Endodermal cell (in vitro differentiated cells): ENCODE measurements around the gene AOPEP. TPM values are rescaled to one million over a fixed set of nuclear protein-coding genes. Genes with fewer than 3 reads are reported as not detected.

Source experiments
- DNase-seq: peaks from one replicate; pipeline ENCODE4 v3.0.0-alpha.2; 2017
- H3K27ac ChIP-seq: 2 replicates; pipeline ENCODE4 v1.5.1; 2013; ENCODE audit warnings: mild to moderate bottlenecking, low read depth, low read length, moderate library complexity
- H3K27me3 ChIP-seq: 2 replicates; pipeline ENCODE4 v1.6.1; 2013; ENCODE audit warnings: mild to moderate bottlenecking, low read length, moderate library complexity; ENCODE audit not compliant: insufficient read depth, control insufficient read depth, poor library complexity, severe bottlenecking
- H3K36me3 ChIP-seq: 2 replicates; pipeline ENCODE4 v1.7.0; 2013; ENCODE audit warnings: mild to moderate bottlenecking, low read length, moderate library complexity; ENCODE audit not compliant: control insufficient read depth, insufficient read depth
- H3K4me1 ChIP-seq: one replicate; pipeline ENCODE4 v1.7.0; 2013; ENCODE audit warnings: low read length; ENCODE audit not compliant: control insufficient read depth, insufficient read depth
- H3K4me3 ChIP-seq: 2 replicates; pipeline ENCODE4 v1.5.1; 2013; ENCODE audit warnings: mild to moderate bottlenecking, low read length, moderate library complexity
- H3K9ac ChIP-seq: 2 replicates; pipeline ENCODE4 v1.6.1; 2013; ENCODE audit warnings: mild to moderate bottlenecking, low read length, moderate library complexity; ENCODE audit not compliant: poor library complexity, severe bottlenecking; ENCODE audit errors: extremely low read depth
- H3K9me3 ChIP-seq: 2 replicates; pipeline ENCODE4 v1.6.1; 2013; ENCODE audit warnings: mild to moderate bottlenecking, low read length, moderate library complexity; ENCODE audit not compliant: control insufficient read depth
- H3K27ac Mint-ChIP-seq: 2 replicates; pipeline ENCODE4 v1.8.0; 2020; ENCODE audit warnings: mixed read lengths
- H3K27me3 Mint-ChIP-seq: 2 replicates; pipeline ENCODE4 v1.8.0; 2021; ENCODE audit warnings: mild to moderate bottlenecking, mixed read lengths; ENCODE audit not compliant: insufficient read depth
- H3K36me3 Mint-ChIP-seq: 2 replicates; pipeline ENCODE4 v1.8.0; 2020; ENCODE audit warnings: low read depth, mixed read lengths
- H3K4me1 Mint-ChIP-seq: 2 replicates; pipeline ENCODE4 v1.8.0; 2020; ENCODE audit warnings: mixed read lengths
- H3K4me3 Mint-ChIP-seq: 2 replicates; pipeline ENCODE4 v1.8.0; 2020; ENCODE audit warnings: mild to moderate bottlenecking, moderate library complexity, mixed read lengths
- H3K9me3 Mint-ChIP-seq: 2 replicates; pipeline ENCODE4 v1.8.0; 2020; ENCODE audit warnings: mild to moderate bottlenecking, mixed read lengths
- WGBS, 2 experiments: methylation state at CpG; one replicate each; pipeline versions ENCODE4 v1.1.5 to v1.1.7; 2013; ENCODE audit warnings: missing lambda C conversion rate in 2 of 2, mixed read lengths in 1 of 2; ENCODE audit not compliant: insufficient coverage in 1 of 2, insufficient read length in 1 of 2; 5-methylcytosine and 5-hydroxymethylcytosine counted together
- total RNA-seq, 2 donors: library from RNA; stranded (reverse); fragmentation: NEBNext Ultra II Directional in 1 of 2; extraction: Animal tissue kit (Norgen Biotek cat#: 25700) in 1 of 2; gene quantifications; 2 replicates in 1 of 2; 3 replicates in 1 of 2; pipeline ENCODE4 v1.2.1, GENCODE V29; 2021
- TF ChIP-seq, protein P1 (sequence below): fragments of 200-600 bp; sonication (generic); conservative IDR thresholded peaks from 2 replicates; pipeline ENCODE4 v1.5.0; 2021; ENCODE audit warnings: antibody characterized with exemption, mild to moderate bottlenecking

AOPEP gene
- total RNA-seq, 2 donors from 2014 or later = 23.4 to 33.7 TPM

DNA sequence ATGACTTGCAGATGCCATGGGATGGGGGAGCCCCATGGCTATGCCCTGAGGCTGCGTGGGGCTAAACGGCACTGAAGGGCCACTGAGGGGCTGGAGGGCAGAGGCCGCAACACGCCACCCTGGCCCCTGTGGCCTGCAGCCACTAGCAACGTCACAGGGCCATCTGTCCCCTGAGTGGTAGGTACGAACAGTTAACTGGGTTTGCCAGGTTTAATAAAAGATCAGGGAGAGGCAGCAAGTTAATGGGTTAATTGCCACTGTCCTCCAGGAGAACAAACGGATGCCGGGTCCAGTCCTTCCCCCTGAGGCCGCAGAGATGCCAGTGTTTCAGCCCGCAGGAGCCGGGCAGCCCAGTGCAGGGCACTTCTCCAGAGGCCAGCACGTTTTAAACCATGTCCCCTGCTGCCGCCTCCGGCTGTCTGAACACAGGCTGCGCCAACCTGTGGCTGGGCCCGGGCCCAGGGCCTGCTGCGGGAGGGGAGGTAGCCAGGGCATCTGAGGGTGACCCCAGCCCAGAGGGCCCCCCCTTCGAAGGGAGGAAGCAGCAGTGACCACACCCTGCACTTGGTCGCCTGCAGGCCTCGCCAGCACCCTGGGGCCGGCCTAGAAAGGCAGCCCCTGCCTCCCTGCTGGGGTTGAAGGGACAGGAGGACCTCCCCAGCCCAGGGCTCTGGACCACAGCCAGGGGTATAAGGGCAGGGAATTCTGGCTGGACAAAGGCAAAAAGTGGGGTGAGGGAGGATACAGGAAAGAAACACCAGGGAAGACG is 363.7 kb downstream of the AOPEP start:
- H3K4me3 Mint-ChIP-seq = no peak overlapping the region
- no peaks in the 10 kb centered on the region for H3K9me3 Mint-ChIP-seq
- no peak overlapping the region for H3K27ac Mint-ChIP-seq
- peaks cover 14% of the 10 kb centered on the region for H3K4me1 Mint-ChIP-seq
- Histone ChIP-seq H3K9ac (no peak overlapping the region), H3K27ac (peak overlapping the region; percentile 47), H3K36me3 (peaks cover 6% of the 10 kb centered on the region), H3K4me3 (no peak overlapping the region), H3K9me3 (no peaks in the 10 kb centered on the region), H3K4me1 (peaks cover 13% of the 10 kb centered on the region), H3K27me3 (no peaks in the 10 kb centered on the region)
- TF ChIP-seq, protein P1, sequence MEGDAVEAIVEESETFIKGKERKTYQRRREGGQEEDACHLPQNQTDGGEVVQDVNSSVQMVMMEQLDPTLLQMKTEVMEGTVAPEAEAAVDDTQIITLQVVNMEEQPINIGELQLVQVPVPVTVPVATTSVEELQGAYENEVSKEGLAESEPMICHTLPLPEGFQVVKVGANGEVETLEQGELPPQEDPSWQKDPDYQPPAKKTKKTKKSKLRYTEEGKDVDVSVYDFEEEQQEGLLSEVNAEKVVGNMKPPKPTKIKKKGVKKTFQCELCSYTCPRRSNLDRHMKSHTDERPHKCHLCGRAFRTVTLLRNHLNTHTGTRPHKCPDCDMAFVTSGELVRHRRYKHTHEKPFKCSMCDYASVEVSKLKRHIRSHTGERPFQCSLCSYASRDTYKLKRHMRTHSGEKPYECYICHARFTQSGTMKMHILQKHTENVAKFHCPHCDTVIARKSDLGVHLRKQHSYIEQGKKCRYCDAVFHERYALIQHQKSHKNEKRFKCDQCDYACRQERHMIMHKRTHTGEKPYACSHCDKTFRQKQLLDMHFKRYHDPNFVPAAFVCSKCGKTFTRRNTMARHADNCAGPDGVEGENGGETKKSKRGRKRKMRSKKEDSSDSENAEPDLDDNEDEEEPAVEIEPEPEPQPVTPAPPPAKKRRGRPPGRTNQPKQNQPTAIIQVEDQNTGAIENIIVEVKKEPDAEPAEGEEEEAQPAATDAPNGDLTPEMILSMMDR = no peak
- peaks cover 22% of the 10 kb centered on the region for H3K36me3 Mint-ChIP-seq
- H3K27me3 Mint-ChIP-seq = no peaks in the 10 kb centered on the region
- no peak for DNase-seq
- WGBS, 2 experiments = 90 to 92% methylated on average over 7 to 22 of the region's 22 CpGs

DNA sequence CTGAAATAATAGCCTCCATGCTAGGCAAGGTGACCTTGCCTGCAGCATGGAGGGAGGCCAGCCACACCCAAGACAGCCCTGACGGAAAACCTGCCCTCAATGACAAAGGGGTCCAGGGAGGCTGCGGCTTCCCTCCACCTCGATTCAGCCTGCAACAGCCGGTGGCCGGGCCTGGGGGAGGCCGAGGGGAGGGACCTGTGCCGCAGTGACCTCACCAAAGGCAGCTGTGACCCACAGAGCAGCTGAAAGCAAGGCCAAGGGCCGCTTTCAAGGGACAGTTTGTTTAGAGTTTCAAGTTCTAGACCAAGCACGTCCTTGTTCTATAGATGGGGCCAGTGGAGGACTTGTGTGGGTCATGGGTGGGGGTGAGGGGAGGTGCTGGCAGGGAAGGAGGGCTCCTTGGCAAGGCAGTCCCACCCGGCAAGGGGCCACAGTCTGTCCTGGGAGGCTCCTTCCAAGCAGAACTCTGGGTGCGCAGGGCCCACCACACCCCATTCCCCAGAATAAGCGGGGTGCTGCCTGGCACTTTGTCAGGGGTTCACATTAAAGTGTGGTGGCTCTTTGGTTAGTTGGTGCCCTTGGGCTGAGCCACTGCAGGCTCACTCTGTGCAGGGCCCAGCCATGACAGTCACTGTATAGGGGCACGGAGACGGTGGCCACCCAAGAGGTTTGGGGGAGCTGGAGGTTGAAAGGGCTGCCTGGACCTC is 364.5 kb downstream of the AOPEP start:
- DNase-seq = no peak
- Mint-ChIP-seq H3K9me3 (no peaks in the 10 kb centered on the region), H3K27ac (peak overlapping the region; percentile 79), H3K27me3 (no peaks in the 10 kb centered on the region), H3K4me3 (no peak overlapping the region), H3K36me3 (peaks cover 19% of the 10 kb centered on the region), H3K4me1 (peaks cover 14% of the 10 kb centered on the region)
- peaks cover 3% of the 10 kb centered on the region for H3K36me3 ChIP-seq
- 90 to 91% methylated on average over 11 to 14 of the region's 14 CpGs for WGBS, 2 experiments
- TF ChIP-seq, protein P1 = no peak
- H3K9me3 ChIP-seq = no peaks in the 10 kb centered on the region
- H3K4me3 ChIP-seq = no peak overlapping the region
- no peak overlapping the region for H3K9ac ChIP-seq
- H3K27ac ChIP-seq = peak overlapping the region; percentile 91
- H3K4me1 ChIP-seq = peaks cover 13% of the 10 kb centered on the region
- no peaks in the 10 kb centered on the region for H3K27me3 ChIP-seq

DNA sequence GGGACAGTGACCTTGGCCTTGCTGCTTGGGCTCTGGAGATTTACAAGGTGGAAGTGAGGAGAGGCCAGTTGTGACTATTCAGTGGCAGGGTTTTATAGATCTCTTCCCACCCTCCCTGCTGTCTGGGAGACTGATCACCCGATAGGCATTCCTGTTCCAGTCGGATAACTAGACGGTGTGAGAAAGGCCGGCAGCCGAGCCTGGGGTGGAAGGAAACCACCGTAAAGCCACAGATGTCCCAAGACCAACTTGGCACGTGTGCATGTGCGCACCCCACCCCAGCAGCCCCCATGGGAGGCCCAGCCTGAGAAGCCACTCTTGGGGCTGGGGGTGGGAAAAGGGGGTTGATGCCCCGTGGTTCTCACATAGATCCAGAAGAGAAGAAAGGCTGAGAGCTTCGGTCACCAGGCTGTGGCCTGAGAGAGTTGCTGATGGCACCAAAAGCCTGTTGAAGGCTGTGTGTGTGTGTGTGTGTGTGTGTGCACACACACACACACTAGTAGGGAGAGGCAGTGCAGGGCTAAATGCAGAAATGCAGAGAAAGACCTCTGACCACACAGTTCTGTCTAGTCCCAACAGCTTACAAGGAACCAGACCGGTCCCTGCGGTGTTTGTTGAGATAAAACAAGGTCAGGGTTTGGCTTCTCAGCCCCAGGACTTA is 365.2 kb downstream of the AOPEP start:
- H3K27me3 Mint-ChIP-seq = no peaks in the 10 kb centered on the region
- Histone ChIP-seq H3K27ac (peak overlapping the region; percentile 91), H3K9ac (peak overlapping the region; percentile 13), H3K4me1 (peaks cover 13% of the 10 kb centered on the region), H3K4me3 (no peak overlapping the region), H3K36me3 (no peaks in the 10 kb centered on the region), H3K9me3 (no peaks in the 10 kb centered on the region), H3K27me3 (no peaks in the 10 kb centered on the region)
- H3K27ac Mint-ChIP-seq = peak overlapping the region; percentile 79
- no peaks in the 10 kb centered on the region for H3K9me3 Mint-ChIP-seq
- H3K4me3 Mint-ChIP-seq = no peak overlapping the region
- TF ChIP-seq, protein P1 = no peak
- DNase-seq = no peak
- H3K4me1 Mint-ChIP-seq = peaks cover 14% of the 10 kb centered on the region
- H3K36me3 Mint-ChIP-seq = peaks cover 19% of the 10 kb centered on the region
- 79 to 86% methylated on average over 9 to 12 of the region's 12 CpGs for WGBS, 2 experiments
